Cerebellar cortex (tissue), 1 donor: ENCODE data around the gene LIMCH1.

ENCODE experiments used
- DNase-seq: peaks from one replicate; pipeline ENCODE4 v3.0.0-alpha.2; 2015; ENCODE audit warnings: low spot score

The LIMCH1 gene

DNA sequence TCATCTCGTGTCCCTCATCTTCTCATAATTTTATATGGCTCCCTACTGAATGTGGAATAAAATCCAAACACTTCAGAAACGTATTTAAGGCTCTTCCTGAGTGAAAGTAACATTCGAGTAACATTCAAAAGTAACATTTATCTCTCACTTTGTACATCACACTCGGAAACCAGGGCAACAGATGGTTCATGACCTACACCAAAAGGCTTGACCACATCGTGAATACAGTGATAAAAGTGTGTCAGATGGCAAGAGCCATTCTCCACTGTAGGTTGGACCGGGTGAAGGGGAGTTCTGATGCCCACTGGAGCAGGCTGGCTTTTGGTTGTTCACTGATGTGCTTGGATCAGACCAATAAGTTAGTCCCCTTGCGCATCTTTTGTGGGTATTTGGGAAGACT is 5.6 kb upstream of the LIMCH1 start:
- DNase-seq, result no peak

DNA sequence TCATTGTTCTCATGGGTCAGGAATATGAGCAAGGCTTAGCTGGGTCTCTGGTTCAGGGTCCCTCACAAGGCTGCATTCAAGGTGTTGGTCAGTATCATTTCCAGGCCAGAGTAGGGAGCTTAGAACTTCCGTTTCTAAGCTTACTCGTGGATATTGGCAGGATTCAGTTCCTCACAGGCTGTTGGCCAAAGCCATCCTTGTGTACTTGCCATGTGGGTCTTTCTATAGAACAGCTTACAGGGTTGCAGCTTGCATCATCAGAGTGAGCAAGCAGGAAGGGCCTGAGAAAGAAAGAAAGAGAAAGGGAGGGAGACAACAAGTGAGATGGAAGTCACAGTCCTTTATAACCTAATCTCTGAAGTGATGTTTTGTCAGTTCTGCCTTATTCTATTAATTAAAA is 5.1 kb upstream of the LIMCH1 start:
- DNase-seq, result no peak

DNA sequence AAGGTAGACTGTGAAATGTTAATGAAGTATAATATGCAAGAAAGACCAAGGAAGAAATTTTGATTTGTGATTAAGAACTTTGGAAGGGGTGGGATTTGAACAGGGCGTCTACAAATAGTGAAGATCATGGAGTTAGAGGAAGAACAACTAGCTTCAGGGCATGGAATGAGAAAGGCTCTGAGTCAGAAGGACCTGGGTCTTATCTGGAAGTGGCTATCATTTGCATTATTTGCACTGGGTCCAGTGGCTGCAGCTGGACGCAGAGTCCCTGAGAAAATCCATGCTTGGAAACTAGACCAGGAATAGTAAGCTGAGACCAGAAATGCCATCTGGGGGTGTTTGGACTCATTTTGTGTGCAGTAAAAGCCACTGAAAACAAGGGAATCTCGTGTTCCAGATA is 4.3 kb upstream of the LIMCH1 start:
- no peak for DNase-seq

GRCh38 chr4:41534404-41534803 is 3.6 kb upstream of the LIMCH1 start:
- DNase-seq, result no peak

DNA sequence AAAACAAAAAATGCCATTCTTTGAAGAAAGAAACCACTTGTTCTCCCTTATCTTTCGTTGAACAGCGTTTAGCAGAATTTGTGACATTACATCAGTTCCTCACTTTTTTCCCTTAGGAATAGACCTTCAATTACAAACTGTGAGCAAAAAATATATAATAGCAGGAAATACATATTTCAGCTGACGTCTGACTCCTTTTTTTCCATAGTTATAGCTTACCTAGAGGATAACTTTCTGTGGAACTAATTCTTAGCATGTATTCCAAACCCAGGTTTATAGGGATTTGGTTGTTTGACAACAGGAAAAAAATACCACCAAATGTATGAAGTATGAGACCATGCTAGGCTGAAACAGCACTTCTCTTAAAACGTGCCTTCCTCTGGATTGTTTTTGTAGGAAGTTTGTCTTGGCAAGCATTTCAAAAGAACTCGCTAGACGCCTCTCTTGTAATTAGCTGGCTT is 2.0 kb upstream of the LIMCH1 start:
- no peak for DNase-seq

GRCh38 chr4:41537292-41537890 is 566 bp upstream of the LIMCH1 start:
- no peak for DNase-seq

- peak; percentile 42 for DNase-seq
Observed at GRCh38 chr4:41538887-41539498, 1.0 kb downstream of the LIMCH1 start.

DNA sequence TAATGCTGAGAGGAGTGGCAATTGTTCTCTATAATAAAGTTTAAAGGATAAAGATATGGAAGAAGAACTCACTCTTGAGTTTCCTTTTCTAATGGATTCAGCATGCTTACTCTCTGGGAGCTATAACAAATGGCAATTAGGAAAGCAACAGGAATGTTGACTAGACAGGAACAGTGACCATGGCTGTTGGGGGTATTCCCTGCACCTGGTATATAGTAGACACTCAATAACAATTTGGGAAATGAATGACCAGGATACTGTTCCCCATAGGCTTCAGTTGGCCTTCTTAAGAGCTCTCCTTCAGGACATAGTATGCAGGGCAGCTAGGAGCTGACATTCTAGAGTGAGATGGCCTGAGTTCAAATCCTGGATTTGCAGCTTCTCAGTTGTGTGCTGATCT is 1.8 kb downstream of the LIMCH1 start:
- no peak for DNase-seq

DNA sequence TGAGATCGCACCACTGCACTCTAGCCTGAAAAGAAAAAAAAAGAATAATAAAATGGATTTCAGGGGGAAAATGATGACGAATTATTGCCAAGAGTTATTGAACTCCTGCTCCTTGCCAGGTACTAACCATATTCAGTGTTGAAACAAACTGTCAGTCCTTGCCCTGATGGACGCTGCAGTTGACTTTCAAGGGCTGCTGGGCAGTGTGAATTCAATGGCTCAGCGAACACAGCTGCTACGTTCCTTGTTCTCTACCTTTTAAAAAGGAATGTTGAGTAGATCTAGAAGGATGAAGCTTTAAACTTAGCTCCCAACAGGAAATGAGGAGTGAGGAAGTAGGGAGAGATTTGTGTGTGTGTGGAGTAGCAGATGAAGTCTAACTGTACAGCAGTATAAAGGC is 2.7 kb downstream of the LIMCH1 start:
- DNase-seq, result no peak

DNA sequence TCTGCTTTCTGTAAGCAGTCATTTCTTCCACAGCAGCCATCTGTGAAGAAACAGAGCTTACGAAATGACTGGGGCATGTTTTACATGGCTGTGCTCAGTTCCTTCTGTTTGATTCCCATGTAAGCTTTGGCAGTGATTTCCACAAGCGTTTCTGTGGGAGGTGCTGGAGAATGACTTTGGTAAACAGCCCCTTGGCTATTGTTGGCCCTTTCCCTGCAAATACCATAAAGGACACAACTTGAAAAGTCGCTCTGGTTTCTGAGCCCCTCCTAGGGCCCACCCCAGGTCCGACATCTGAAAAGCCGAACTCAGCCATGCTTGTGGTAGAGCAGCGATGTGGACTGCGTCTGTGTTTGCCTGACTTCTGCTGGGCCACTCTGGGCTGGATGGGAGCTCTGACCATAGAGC is 3.7 kb downstream of the LIMCH1 start:
- no peak for DNase-seq

DNA sequence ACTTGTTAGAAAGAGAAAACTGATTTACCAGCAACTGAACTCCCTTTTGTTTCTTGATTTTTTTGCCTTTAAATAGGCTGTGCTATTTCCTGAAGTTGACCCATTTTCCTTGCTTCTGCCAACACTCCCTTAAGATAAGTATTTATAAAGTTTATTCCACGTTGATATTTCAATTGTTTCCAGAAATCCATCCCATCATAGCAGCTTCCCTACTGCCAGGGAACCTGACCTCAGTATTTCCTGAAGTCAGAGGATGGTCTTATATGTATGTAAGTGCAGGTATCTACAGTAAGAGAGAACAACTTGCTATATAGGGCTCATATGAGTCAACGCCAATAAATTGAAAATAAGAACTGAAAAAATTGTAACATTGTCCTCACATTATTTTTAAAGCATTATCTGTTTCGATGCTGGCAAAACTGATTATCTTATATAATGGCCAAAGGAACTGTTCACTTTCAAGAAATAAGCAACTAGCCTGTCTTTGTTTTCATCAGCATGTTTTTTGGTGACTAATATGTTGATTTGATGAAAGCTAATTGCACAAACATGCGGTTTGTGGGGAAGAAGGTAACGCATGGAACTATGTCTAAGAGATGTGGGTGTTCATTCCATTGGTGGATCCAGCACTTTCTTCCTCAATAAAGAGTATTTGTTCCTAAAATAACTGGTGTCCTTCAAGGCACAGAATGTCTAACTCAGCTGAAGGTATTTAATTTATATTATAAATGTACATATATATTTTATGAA is 4.7 kb downstream of the LIMCH1 start:
- DNase-seq, result no peak

DNA sequence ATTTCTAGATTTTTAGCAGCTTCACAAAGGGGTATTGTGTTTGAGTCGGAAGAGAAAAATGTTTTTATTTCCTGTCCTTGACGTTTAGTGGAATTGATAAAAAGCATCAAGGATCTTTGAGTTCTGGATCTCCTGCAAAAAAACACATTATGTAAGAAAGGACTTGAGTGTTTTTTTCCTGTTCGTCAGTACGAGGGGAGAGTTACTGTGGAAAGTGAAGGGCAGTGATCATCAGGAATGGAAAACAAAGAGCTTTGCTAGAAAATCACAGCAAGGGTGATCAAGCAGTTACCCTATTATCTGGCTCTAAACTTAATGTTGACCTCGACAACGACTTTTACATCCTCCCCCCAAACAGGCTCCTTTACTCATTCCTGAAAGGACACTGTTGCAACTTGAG is 7.3 kb downstream of the LIMCH1 start:
- DNase-seq, result no peak

- no peak for DNase-seq
Observed at GRCh38 chr4:41546638-41547037, 8.7 kb downstream of the LIMCH1 start.

DNA sequence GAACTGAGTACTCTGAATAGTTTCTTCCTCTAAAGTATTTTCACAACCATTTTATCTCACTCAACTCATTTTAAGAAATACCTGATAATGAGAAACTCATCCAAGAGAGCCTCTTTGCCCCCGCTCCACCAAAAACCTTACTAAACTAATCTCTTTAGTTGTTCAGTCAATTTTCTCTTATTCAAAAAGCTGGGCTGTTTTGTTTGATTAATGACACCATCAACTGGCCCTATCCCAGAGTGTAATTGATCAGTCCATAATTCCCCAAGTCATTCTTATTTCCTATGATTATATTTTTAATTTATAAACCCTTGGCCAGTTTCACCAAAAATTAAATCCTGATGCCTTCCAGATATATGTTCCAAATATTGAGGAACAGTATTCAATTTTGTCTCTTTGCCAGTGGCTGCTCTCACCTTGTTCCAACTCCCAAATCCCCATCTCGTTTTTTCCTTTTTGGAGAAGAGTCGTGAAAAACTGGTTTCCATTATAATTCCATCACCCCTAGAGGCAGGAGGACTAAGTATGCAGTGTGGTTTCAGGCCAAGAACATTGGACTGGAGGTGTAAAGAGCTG is 10.4 kb downstream of the LIMCH1 start:
- no peak for DNase-seq

- no peak for DNase-seq
Observed at GRCh38 chr4:41549478-41549877, 11.5 kb downstream of the LIMCH1 start.

- DNase-seq, result no peak
Observed at GRCh38 chr4:41550308-41550707, 12.4 kb downstream of the LIMCH1 start.

DNA sequence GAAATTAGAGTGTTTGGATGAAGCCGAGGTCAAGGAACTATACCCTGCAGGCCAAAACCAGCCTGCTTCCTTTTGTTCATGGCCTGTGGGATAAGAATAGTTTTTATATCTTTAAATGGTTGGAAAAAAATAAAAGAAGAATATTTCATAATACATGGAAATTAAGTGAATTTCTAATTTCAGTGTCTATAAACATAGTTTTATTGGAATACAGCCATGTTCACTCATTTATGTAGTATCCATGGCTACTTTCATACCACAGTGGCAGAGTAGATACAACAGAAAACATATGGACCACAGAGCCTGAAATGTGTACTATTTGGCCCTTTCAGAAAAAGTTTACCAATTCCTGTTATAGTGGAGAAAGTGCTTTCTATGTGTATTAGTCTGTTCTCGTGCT is 13.6 kb downstream of the LIMCH1 start:
- no peak for DNase-seq

GRCh38 chr4:41554905-41555304 is 16.9 kb downstream of the LIMCH1 start:
- no peak for DNase-seq

DNA sequence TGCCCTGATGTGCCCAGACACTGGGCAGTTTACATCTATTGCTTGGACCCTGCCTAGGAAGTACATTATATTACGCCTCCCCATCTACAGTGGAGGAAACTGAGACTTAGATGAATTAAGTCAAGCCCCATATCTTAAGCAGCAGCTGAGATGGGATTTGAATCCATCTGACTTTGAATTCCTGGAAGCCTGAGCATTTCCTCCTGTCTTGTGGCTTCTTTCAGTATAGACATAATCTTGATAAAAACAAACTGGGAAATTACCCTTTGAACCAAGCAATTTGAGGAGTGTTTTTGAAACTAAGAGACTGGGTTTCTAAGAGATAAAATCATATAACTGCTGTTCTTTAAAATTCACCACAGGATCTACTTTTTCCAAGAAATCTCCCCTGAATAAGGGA is 18.6 kb downstream of the LIMCH1 start:
- DNase-seq, result no peak

DNA sequence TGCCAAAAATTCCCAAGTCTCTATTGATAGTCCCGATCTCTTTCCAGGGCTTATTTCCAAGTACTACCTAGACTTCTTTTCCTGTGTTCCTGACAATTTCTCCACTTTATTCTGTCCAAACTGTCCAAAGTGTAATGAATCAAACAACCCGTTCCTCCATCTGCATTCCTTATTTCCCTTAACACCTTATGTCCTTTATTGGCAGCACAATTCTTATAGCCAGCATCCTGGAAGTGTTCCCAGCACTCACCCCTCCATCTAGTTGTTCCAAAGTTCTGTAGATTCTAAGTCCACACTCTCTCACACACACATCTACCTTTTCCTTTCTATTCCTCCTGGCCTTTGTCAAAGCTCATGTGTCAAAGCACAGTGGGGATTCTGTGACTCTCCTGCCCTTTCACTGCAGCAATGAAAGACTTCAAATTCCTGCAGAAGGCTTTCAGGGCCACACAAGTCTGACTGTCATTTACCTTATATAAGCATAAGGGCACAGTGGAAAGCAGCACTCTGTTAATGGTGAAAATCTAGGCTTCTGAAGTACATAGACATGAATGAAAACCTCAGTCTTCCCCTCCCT is 22.1 kb downstream of the LIMCH1 start:
- no peak for DNase-seq

DNA sequence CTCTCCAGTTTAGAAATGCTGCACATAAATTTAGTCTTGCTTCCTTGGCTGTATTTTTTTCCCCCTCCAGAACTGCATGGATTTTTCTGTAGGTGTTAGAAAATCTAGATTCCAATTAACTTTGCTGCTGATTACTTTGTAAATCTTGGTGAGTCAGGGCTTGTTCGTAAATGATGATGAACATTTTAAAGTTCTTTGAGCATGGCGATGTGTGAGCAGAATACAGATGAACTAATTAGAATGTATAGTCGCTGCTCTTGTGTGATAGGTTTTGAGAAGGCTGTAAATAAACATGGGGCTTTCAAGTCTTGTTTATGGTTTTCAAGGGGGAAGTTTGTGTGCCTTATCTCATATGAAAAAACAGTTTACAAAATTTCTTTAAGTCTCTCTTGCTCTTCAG is 23.3 kb downstream of the LIMCH1 start:
- no peak for DNase-seq

DNA sequence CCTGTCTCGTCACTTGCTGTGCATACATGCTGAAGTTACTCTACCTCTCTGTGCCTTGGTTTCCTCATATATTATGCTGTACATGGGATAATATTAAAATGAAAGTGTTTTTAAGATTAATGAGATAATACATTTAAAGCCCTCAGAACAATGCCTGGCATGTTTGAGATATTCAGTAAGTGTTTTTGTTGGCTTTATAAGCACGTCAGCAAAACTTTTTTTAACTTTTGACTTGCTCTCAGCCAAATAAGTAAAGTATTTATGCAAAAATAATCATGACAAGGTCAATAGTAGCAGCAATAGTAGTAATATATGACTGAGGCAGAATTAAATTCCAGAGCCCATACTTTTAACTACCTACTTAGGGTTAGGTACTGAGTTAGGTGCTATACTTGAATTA is 29.2 kb downstream of the LIMCH1 start:
- DNase-seq, result no peak

GRCh38 chr4:41568363-41568762 is 30.4 kb downstream of the LIMCH1 start:
- no peak for DNase-seq
